Breast epithelium (tissue), 3 donors: ENCODE measurements around the gene RNF138.

ENCODE experiments used
- CTCF ChIP-seq, 3 donors: fragments of 450-650 bp; IDR thresholded peaks; one replicate each; pipeline ENCODE4 v1.5.1; 2016 to 2017; ENCODE audit warnings: antibody characterized with exemption in 3 of 3, mild to moderate bottlenecking in 3 of 3, moderate library complexity in 3 of 3
- POLR2A ChIP-seq: fragments of 450-650 bp; IDR thresholded peaks from one replicate; pipeline ENCODE4 v1.6.1; 2016; ENCODE audit warnings: antibody characterized with exemption, mild to moderate bottlenecking, moderate library complexity
- POLR2AphosphoS5 ChIP-seq, 3 donors: sonication (generic); formaldehyde crosslinking; IDR thresholded peaks; one replicate each; pipeline ENCODE4 v1.6.1; 2017; ENCODE audit warnings: antibody characterized with exemption in 3 of 3

DNA sequence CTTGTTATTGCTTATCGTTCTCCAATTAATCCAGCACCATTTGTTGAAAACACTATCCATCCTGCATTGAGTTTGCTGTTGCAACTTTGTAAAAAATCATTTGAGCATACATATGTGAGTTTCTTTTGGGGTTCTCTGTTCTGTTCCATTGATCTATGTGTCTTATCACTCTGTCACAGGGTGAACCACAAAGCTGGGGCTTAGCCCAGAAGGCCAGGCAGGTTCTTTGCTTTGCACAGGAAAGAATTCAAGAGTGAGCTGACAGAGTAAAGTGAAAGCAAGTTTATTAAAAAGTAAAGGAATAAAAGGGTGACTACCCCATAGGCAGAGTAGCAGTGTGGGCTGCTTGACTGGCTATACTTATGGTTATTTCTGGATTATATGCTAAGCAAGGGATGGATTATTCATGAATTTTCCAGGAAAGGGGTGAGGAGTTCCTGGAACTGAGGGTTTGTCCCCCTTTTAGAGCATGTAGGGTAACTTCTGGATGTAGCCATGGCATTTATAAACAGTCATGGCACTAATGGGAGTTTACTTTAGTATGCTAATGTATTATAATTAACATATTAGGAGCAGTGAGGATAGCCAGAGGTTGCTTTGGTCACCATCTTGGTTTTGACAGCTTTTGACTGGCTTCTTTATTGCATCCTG is 46.8 kb downstream of the RNF138 start:
- TF ChIP-seq POLR2A = no peak
- TF ChIP-seq CTCF (IDR thresholded peaks at IDR 0.05) = no peak
- no peak for TF ChIP-seq POLR2AphosphoS5 (IDR thresholded peaks at IDR 0.05)
